ENCODE measurements around the gene SACS.

- no peak for TF ChIP-seq CTCF (IDR thresholded peaks at IDR 0.05)
- TF ChIP-seq ZFX (IDR thresholded peaks at IDR 0.05; ENCODE audit: borderline replicate concordance), result no peak
These were observed 29.5 kb upstream of the SACS start for GRCh38 chr13:23462815-23463559.

Data from 22Rv1 (cell line).